Measurements from ENCODE around the gene CFAP70. TPM values are rescaled to one million over a fixed set of nuclear protein-coding genes. Genes with fewer than 3 reads are reported as not detected.

CFAP70 gene
- total RNA-seq, 1 donor from 2014 or later, result 5.7 TPM

- peaks cover 14% of the 10 kb centered on the region for H3K27me3 Mint-ChIP-seq (ENCODE audit: low read depth)
- H3K27ac Mint-ChIP-seq, result no peak overlapping the region
- no peaks in the 10 kb centered on the region for H3K4me1 Mint-ChIP-seq
- H3K36me3 Mint-ChIP-seq, result peaks cover 7% of the 10 kb centered on the region
- H3K9me3 Mint-ChIP-seq, result peaks cover 11% of the 10 kb centered on the region
- TF ChIP-seq, protein P1, sequence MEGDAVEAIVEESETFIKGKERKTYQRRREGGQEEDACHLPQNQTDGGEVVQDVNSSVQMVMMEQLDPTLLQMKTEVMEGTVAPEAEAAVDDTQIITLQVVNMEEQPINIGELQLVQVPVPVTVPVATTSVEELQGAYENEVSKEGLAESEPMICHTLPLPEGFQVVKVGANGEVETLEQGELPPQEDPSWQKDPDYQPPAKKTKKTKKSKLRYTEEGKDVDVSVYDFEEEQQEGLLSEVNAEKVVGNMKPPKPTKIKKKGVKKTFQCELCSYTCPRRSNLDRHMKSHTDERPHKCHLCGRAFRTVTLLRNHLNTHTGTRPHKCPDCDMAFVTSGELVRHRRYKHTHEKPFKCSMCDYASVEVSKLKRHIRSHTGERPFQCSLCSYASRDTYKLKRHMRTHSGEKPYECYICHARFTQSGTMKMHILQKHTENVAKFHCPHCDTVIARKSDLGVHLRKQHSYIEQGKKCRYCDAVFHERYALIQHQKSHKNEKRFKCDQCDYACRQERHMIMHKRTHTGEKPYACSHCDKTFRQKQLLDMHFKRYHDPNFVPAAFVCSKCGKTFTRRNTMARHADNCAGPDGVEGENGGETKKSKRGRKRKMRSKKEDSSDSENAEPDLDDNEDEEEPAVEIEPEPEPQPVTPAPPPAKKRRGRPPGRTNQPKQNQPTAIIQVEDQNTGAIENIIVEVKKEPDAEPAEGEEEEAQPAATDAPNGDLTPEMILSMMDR (IDR thresholded peaks at IDR 0.05; ENCODE audit: unreplicated experiment), result no peak
- no peak for DNase-seq (ENCODE audit: low spot score in 2 of 2, unreplicated experiment in 2 of 2)
- H3K4me3 Mint-ChIP-seq, result no peak overlapping the region
Measured at GRCh38 chr10:73289958-73290357, 68.7 kb downstream of the CFAP70 start.

GRCh38 chr10:73287441-73287840 lies 71.2 kb downstream of the CFAP70 start:
- Mint-ChIP-seq H3K27me3 (ENCODE audit: low read depth) (no peaks in the 10 kb centered on the region), H3K4me3 (no peak overlapping the region), H3K4me1 (no peaks in the 10 kb centered on the region), H3K36me3 (peaks cover 7% of the 10 kb centered on the region), H3K27ac (no peak overlapping the region), H3K9me3 (peaks cover 11% of the 10 kb centered on the region)
- TF ChIP-seq, protein P1 (IDR thresholded peaks at IDR 0.05; ENCODE audit: unreplicated experiment), result no peak
- no peak for DNase-seq (ENCODE audit: low spot score in 2 of 2, unreplicated experiment in 2 of 2)

GRCh38 chr10:73281097-73281496 lies 77.6 kb downstream of the CFAP70 start:
- Mint-ChIP-seq H3K27me3 (ENCODE audit: low read depth) (peaks cover 6% of the 10 kb centered on the region), H3K4me1 (no peaks in the 10 kb centered on the region), H3K4me3 (no peak overlapping the region), H3K9me3 (no peaks in the 10 kb centered on the region), H3K27ac (no peak overlapping the region), H3K36me3 (no peaks in the 10 kb centered on the region)
- DNase-seq (ENCODE audit: low spot score in 2 of 2, unreplicated experiment in 2 of 2), result no peak
- TF ChIP-seq, protein P1 (IDR thresholded peaks at IDR 0.05; ENCODE audit: unreplicated experiment), result no peak

GRCh38 chr10:73264423-73264822 lies 94.2 kb downstream of the CFAP70 start:
- Mint-ChIP-seq H3K4me3 (no peak overlapping the region), H3K36me3 (no peaks in the 10 kb centered on the region), H3K27ac (no peak overlapping the region), H3K9me3 (peaks cover under 1% of the 10 kb centered on the region), H3K4me1 (peaks cover 12% of the 10 kb centered on the region), H3K27me3 (ENCODE audit: low read depth) (peaks cover 19% of the 10 kb centered on the region)
- no peak for DNase-seq (ENCODE audit: low spot score in 2 of 2, unreplicated experiment in 2 of 2)
- TF ChIP-seq, protein P1 (IDR thresholded peaks at IDR 0.05; ENCODE audit: unreplicated experiment), result no peak

- H3K9me3 Mint-ChIP-seq, result peaks cover 6% of the 10 kb centered on the region
- TF ChIP-seq, protein P1 (IDR thresholded peaks at IDR 0.05; ENCODE audit: unreplicated experiment), result peak; percentile 53
- H3K4me3 Mint-ChIP-seq, result no peak overlapping the region
- H3K36me3 Mint-ChIP-seq, result peaks cover 2% of the 10 kb centered on the region
- no peak for DNase-seq (ENCODE audit: low spot score in 2 of 2, unreplicated experiment in 2 of 2)
- peaks cover 12% of the 10 kb centered on the region for H3K4me1 Mint-ChIP-seq
- peak overlapping the region; percentile 38 for H3K27ac Mint-ChIP-seq
- H3K27me3 Mint-ChIP-seq (ENCODE audit: low read depth), result peaks cover 13% of the 10 kb centered on the region
Measured at GRCh38 chr10:73263693-73264347, 94.8 kb downstream of the CFAP70 start.

Measured in mesothelial cell of epicardium (in vitro differentiated cells).